C1 segment of cervical spinal cord (tissue), 14 donors: Measurements from ENCODE around the gene SPATA31C2.
A peak's percentile ranks its signal among the peaks of the same experiment; 100 is the strongest.
"Not testable (repeated sequence)": the region's sequence is repeated elsewhere in the genome, so short reads cannot be mapped to it uniquely, and the experiment has no call there.

Experiments
- DNase-seq, 14 donors: peaks; one replicate each; lab custom pipeline; 2025; lab: John Stamatoyannopoulos, UW

SPATA31C2 gene

DNA sequence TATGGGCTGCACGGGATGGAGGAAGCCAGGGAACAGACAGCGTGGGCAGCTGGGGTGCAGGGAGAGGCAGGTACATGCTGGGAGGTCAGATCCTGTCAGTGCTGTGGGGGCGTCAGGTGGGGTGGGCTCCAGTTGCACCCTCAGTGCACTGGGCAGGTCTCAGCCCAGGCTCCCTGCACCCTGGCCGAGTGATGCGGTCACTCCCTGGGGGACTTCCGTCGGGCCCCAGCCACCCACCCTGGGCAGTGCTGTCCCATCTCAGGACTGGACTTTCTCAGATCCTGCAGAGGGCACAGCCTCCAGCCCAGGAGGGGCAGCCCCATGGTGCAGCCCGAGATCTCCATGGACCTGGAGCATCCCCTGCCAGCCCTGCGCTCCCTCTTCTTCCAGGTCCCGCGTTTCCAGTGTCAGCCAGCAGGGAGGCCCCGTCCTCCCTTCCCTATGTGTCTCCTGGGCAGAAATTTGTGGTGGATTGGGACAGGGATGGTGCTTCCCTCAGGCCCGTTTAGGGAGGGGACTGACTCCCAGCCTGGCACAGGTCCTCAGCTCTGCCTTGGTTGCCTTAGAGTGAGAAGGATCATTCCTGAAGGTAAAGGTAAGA lies 10.5 kb downstream of the SPATA31C2 start:
- DNase-seq, result not testable (repeated sequence)

DNA sequence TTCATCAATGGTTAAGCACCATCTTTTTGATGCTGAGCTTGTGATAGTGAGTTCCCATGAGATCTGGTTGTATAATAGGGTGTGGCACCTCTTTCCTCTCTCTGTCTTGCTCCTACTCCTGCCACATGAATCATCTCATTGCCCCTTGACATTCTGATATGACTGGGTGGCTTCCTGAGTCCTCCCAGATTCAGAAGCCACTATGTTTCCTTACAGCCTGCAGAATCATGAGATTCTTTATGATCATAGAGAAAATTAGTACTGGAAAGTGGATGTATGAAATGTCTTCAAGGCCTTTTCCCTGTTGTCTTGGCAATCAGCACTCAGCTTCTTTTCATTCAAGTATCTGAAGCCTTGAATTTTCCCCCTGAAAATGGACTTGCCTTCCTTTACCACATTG lies 14.9 kb downstream of the SPATA31C2 start:
- DNase-seq, result not testable (repeated sequence)

DNA sequence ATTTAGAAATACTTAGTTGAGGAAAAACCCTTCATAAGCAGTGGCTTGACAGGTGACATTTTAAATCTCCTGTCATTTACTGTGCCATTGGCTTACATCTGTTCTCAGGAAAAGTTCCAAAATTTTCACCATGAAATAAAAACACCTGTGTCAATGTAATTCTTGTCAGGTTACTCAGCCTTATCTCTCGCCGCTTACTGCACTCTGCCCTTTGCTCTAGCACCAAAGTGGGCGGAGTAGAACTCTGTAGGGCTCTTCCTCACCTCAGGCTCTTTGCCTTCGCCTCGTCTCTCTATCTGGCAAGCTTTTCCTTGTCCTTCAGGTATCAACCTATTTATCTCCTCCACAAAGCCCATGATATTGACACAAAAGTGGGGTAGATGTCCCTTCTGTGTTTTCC lies 20.2 kb downstream of the SPATA31C2 start:
- DNase-seq, result not testable (repeated sequence)

DNA sequence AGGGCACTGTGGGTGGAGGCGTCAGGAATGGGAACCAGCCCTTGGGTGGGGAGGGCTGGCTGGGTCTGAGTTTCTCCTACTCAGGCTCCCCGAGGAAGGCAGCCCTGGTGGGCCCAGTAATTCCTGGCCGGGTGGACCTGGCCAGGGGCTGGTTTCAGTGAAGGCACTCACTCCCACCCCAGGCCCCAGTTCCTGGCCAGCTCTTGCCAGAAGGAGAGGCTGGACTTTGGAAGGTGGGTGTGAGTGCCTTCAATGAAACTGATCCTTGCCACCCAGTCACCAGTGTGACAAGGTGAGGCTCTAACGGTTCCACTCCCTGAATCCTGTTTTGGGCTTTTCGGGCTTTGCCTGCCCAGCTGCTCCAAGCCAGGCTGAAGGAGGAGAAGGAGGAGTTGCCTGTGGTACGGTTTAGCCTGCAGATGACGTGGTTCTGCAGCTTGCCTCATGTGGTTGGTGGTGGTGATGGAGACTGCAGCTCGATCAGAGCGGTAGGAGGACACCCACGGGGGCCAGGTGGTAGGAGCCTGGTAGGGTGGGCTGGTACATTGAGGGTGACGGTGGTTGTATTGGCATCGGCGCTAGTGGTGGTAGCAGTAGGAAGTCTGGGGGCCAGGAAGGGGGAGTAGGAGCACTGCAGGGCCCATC lies 23.2 kb downstream of the SPATA31C2 start:
- not testable (repeated sequence) for DNase-seq

DNA sequence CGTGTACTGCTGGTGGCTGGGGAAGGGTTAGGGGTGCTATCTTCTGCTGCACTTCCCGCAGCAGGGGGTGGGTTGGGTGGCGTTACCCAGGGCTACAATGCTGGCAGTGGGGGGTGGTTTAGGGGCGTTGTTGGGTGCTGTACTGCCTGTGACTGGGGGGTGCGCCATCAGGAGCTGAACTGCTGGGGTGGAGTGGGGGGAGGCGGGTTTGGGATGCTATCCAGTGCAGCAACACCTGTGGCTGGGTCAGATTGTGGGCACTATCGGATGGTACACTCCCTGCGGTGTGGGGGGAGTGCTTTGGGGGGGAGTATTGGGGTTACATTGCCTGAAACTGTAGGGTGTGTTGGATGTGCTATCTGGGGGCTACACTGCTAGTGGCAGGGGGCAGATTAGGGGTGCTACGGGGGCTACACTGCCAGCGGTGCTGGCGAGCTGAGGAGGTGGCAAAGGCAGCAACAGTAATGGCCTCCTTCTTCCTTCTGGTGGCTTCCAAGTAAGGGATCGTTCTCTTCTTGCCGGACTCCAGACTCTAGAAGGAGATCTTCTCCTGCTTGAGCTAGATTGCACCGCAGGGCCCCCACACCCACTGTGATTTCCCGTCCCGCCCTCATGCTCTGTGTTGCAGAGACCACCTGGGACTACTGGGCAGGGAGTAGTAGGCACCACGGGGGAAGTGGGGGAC lies 23.9 kb downstream of the SPATA31C2 start:
- not testable (repeated sequence) for DNase-seq

DNA sequence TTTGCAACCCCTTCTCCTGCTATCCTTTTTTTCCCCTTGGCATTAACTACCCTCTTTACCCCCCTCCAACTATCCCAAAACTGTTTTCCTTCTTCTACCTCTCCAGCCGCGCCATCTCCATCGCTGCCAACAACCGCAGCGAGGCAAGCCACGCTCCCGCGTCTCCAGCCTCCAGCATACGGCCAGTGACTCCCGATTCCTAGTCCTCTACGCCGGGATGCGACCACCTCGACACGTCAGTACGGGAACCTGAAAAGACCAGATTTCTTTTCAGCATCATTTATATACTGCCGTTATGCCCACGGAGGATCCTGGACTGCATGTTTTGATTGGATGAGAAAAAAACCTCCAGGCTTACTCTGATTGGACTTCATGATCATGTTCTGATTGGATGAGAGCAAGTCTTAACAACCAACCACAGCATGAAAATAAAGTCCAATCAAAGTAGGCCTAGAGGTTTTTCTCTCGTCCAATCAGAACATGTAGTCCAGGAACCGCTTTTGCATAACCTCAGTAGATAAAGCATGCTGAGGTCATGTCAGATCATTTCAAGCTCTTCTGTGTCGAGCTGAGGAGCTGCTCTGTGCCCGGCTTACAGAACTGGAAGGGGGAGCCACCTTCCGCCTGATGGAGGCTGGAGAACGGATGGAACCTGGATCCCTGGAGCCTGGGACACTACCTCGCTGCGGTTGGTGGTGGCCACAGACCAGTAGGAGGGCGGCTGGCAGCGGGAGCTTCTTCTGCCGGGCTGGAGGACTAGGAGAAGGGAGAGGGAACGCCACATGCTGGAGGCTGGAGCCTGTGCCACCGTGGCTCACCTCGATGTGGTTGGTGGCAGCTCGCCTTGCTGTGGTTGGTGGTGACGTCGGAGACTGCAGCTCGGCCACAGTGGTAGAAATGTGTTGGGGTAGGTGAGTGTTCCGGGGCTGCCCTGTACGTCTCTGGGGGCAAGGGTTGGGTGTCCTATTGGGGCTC lies 24.8 kb downstream of the SPATA31C2 start:
- DNase-seq, result not testable (repeated sequence)

DNA sequence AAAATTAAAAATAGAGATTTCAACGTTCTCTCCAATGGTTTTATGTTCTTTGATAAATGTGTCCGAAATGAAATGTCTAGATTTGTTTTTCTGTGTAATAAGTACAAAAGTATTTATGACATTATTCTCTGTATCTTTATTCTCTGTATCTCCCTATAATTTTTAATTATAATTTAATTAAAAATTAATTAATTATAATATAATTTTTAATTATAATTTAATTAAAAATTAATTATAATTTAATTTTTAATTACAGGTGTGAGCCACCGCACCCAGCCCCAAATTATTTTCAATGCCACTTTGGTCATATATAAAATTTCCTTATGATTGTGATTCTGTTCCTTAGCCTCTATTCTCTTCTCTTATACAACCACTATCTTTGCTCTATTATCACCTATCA lies 28.2 kb downstream of the SPATA31C2 start:
- DNase-seq, result no peak

DNA sequence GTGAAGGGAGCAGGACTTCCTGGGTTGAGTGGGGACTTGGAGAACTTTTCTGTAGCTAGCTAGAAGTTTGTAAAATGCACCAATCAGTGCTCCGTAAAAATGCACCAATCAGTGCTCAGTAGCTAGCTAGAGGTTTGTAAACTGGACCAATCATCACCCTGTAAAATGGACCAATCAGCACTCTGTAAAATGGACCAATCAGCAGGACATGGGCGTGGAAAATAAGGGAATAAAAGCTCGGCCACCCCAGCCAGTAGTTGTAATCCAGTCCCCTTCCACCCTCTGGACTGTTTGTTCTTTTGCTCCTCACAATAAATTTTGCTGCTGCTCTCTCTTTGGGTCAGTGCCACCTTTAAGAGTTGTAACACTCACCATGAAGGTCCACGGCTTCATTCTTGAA lies 29.5 kb downstream of the SPATA31C2 start:
- no peak for DNase-seq

DNA sequence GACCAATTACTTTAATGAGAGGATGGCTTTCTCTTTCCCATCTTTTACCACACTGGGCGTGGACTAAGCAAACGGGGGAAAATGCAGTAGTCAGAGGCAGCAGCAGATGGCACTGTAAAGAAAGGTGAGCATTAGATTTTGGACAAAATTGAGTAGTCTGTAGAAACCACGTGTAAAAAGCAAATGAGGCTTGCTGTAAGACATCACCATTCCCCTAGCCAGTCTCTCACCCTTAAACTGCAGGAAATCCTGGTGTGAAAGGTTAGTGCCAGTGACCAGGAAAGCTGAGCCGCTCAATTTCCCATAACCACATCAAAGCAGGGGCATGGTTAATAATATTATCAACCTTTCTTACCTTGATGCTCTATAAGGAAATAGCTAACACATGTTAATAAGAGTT lies 31.8 kb downstream of the SPATA31C2 start:
- DNase-seq, result no peak

DNA sequence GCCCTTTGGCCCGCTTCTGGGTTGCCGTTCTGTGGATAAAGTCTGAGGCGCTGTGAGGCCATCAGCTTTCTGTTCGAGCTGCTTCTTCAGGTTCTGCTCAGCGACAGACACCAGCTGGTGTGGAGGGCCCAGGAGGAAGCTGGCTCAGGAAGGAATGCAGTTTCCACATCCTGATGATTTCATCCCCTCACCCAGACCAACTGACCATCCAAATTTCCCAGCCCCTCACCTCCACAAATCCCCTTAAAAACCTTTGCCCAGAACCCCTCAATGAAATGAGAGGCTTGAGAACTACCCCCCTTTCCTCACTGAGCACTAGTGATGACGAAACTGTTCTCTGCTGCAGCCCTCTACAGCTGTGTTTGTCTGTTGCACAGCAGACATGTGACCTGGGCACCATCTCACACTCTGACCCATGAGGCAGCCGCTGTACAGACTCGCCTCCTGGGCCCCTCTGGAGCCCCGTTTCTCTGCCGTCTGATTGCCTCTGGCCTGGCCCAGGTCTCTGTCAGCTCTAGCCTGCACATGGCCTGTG lies 45.4 kb downstream of the SPATA31C2 start:
- DNase-seq, result peak in 7 of 14 donors; percentile 3 to 46 (median 13)

DNA sequence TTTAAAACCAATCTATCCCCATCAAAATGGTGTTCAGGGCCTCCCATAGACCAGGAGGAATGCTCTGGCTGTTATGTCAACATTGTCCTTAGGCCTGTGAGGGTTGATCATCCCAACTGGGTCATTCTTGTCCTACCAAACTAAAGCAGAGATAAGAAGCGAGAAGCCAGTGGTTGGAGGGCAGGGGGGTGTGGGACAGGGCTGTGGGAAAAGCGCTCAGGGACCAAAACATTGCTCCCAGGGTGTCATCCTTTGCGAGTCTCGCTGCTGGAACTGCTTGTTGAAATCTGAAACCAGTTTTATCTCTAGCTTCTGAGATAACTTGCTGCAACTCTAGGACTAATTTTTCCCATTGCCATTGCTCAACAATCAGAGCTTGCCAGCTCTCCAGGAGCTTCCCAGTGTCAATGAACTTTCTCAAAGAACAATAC lies 48.1 kb downstream of the SPATA31C2 start:
- DNase-seq, result no peak

DNA sequence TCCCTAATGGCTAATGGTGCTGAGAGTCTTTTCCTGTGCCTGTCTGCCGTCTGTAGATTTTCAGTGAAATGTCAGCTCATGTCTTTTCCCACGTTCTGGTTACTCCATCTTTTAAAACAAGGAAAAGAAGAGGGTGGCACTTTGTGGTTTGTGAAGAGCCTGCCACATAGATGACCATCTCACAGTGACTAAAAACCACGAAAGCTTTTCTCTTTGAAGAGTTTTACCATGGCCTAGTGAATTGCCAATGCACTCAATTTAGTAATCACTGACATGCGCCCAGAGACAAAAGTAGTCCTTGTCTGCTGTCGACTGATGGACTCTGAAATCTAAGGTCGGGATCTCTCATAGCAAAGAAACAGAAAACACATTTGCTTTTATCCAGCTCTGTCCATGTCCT lies 50.4 kb downstream of the SPATA31C2 start:
- no peak for DNase-seq

DNA sequence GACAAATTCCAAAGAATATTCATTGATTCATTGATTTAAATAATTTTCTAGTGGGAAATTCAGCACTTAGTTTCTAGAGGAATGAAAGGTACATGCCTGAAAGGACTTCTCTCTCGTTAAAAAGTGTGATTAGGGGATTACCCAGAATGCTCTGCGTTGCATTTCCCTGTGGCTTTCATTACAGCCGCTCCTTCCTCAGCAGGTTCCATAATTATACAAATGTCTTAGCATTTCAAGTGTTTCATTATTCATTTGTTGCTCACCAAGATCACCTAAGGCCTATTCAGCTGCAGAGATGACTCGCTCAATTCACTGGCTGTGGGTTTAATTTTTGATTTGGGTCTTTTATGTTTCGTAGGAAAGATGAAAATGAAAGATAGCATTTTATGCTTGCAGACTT lies 52.8 kb downstream of the SPATA31C2 start:
- no peak for DNase-seq

DNA sequence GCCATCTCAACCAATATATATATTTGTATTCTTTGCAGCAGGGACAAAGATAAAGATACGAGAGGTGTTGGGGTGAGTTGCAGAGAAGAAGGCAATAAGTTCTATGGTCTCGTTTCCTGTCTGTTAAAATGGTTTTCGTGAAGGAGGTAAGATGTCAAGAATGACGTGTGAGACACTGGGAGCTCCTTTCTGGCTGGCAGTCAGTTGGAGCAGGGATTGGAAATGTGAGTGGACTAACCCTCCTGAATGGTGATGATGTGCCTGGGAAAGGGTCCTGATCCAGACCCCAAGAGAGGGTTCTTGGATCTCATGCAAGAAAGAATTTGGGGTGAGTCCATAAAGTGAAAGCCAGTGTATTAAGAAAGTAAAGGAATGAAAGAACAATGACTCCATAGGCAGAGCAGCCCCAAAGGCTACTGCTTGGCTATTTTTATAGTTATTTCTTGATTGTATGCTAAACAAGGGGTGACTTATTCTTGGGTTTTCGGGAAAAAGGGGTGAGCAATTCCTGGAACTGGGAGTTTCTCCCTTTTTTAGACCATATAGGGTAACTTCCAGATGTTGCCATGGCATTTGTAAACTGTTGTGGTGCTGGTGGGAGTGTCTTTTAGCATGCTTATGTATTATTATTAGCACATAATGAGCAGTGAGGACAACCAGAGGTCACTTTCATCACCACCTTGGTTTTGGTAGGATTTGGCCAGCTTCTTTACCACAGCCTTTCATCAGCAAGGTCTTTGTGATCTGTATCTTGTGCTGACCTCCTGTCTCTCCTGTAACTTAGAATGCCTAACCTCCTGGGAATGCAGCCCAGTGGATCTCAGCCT lies 53.7 kb downstream of the SPATA31C2 start:
- DNase-seq, result no peak
